IMR-90 (cell line): ENCODE measurements around the gene ANKRD11. TPM values are rescaled to one million over a fixed set of nuclear protein-coding genes. Genes with fewer than 3 reads are reported as not detected.
A peak's percentile ranks its signal among the peaks of the same experiment; 100 is the strongest.

Source experiments
- ATAC-seq: fragments of 200-7000 bp; cut with Tn5 transposase; 2 replicates; pipeline ENCODE4 v1.9.1; 2020; ENCODE audit warnings: low read depth, mild to moderate bottlenecking, moderate library complexity
- BruUV-seq: library from RNA; stranded (reverse); fragments of 400-500 nt; replicated peaks from 2 replicates; lab custom pipeline; 2021; lab: Mats Ljungman, UMichigan
- CTCF ChIA-PET: fragments of 300-600 bp; formaldehyde crosslinking; extraction: SDS; loops from one replicate; lab custom pipeline; 2021; ENCODE audit warnings: antibody characterized with exemption; lab: Yijun Ruan, JAX
- POLR2A ChIA-PET: fragments of 300-600 bp; sonication (Branson Sonifier 250); formaldehyde crosslinking; loops from one replicate; lab custom pipeline; 2022; ENCODE audit warnings: antibody characterized with exemption; ENCODE audit not compliant: unreplicated experiment; lab: Charles Lee
- DNase-seq: peaks from one replicate; pipeline ENCODE4 v3.0.0; 2013
- H2AFZ ChIP-seq: replicated peaks from 2 replicates; pipeline ENCODE3; 2013; ENCODE audit warnings: low read length, mild to moderate bottlenecking; ENCODE audit not compliant: poor library complexity
- H2AK5ac ChIP-seq: 2 replicates; pipeline ENCODE4 v1.6.1; 2013; ENCODE audit warnings: low read depth, low read length, inconsistent platforms
- H2AK9ac ChIP-seq: replicated peaks from 2 replicates; pipeline ENCODE3; 2013; ENCODE audit warnings: mild to moderate bottlenecking, low read depth, low read length, moderate library complexity; ENCODE audit not compliant: poor library complexity
- H2BK120ac ChIP-seq: 2 replicates; pipeline ENCODE4 v1.6.1; 2013; ENCODE audit warnings: low read depth, low read length, inconsistent platforms
- H2BK15ac ChIP-seq: 3 replicates; pipeline ENCODE4 v1.6.1; 2013; ENCODE audit warnings: low read depth, low read length, inconsistent platforms
- H2BK20ac ChIP-seq: 2 replicates; pipeline ENCODE4 v1.6.1; 2013; ENCODE audit warnings: low read depth, mild to moderate bottlenecking, inconsistent platforms, low read length, moderate library complexity
- H2BK5ac ChIP-seq: 2 replicates; pipeline ENCODE4 v1.6.1; 2013; ENCODE audit warnings: mild to moderate bottlenecking, low read depth, low read length, inconsistent platforms; ENCODE audit not compliant: poor library complexity, severe bottlenecking
- H3K14ac ChIP-seq: replicated peaks from 2 replicates; pipeline ENCODE4 v1.6.1; 2013; ENCODE audit warnings: low read depth, low read length, inconsistent platforms
- H3K18ac ChIP-seq: 2 replicates; pipeline ENCODE4 v1.6.1; 2013; ENCODE audit warnings: low read depth, low read length, control low read depth
- H3K23ac ChIP-seq: 2 replicates; pipeline ENCODE4 v1.6.1; 2013; ENCODE audit warnings: low read depth, low read length, inconsistent platforms
- H3K27ac ChIP-seq: 2 replicates; pipeline ENCODE4 v1.5.1; 2013; ENCODE audit warnings: mild to moderate bottlenecking, control low read depth, low read length; ENCODE audit not compliant: insufficient read depth
- H3K27me3 ChIP-seq: 2 replicates; pipeline ENCODE4 v1.6.1; 2013; ENCODE audit warnings: low read length; ENCODE audit not compliant: control insufficient read depth, insufficient read depth
- H3K36me3 ChIP-seq: 2 replicates; pipeline ENCODE4 v1.6.1; 2013; ENCODE audit warnings: low read length, mixed read lengths; ENCODE audit not compliant: control insufficient read depth, insufficient read depth
- H3K4ac ChIP-seq: 2 replicates; pipeline ENCODE4 v1.6.1; 2013; ENCODE audit warnings: low read depth, low read length, inconsistent platforms
- H3K4me1 ChIP-seq: 2 replicates; pipeline ENCODE4 v1.6.1; 2013; ENCODE audit warnings: low read length, mixed read lengths; ENCODE audit not compliant: control insufficient read depth, insufficient read depth
- H3K4me2 ChIP-seq: 2 replicates; pipeline ENCODE4 v1.6.1; 2013; ENCODE audit warnings: low read depth, mild to moderate bottlenecking, control low read depth, low read length, moderate library complexity
- H3K4me3 ChIP-seq: 2 replicates; pipeline ENCODE4 v1.5.1; 2013; ENCODE audit warnings: low read depth, mild to moderate bottlenecking, control low read depth, low read length, moderate library complexity; ENCODE audit not compliant: insufficient read depth
- H3K56ac ChIP-seq: 2 replicates; pipeline ENCODE4 v1.6.1; 2013; ENCODE audit warnings: low read length, inconsistent platforms; ENCODE audit not compliant: insufficient read depth; ENCODE audit errors: extremely low read depth
- H3K79me1 ChIP-seq, 2 experiments: 2 replicates each; pipeline ENCODE4 v1.6.1; 2013; ENCODE audit warnings: low read length in 2 of 2, inconsistent platforms in 1 of 2, low read depth in 1 of 2
- H3K9ac ChIP-seq: 2 replicates; pipeline ENCODE4 v1.6.1; 2013; ENCODE audit warnings: low read depth, low read length, control low read depth
- H3K9me1 ChIP-seq: 2 replicates; pipeline ENCODE4 v1.6.1; 2013; ENCODE audit warnings: low read length, inconsistent platforms; ENCODE audit not compliant: insufficient read depth
- H3K9me3 ChIP-seq: 2 replicates; pipeline ENCODE4 v1.6.1; 2013; ENCODE audit warnings: low read length; ENCODE audit not compliant: control insufficient read depth, insufficient read depth
- H4K20me1 ChIP-seq: 2 replicates; pipeline ENCODE4 v1.6.1; 2013; ENCODE audit warnings: low read length, inconsistent platforms; ENCODE audit not compliant: insufficient read depth
- H4K5ac ChIP-seq: 2 replicates; pipeline ENCODE4 v1.6.1; 2013; ENCODE audit warnings: mild to moderate bottlenecking, low read depth, low read length, control low read depth
- H4K8ac ChIP-seq, 2 experiments: 2 replicates each; pipeline ENCODE4 v1.6.1; 2013; ENCODE audit warnings: low read depth in 2 of 2, low read length in 2 of 2, control low read depth in 1 of 2, inconsistent platforms in 1 of 2
- H4K91ac ChIP-seq: 2 replicates; pipeline ENCODE4 v1.6.1; 2013; ENCODE audit warnings: low read depth, low read length, inconsistent platforms; ENCODE audit not compliant: insufficient read depth
- CEBPB ChIP-seq: IDR thresholded peaks from 2 replicates; pipeline ENCODE4 v1.6.1; 2012; ENCODE audit warnings: low read depth, low read length, improper control_type of control experiment
- CHD1 ChIP-seq: IDR thresholded peaks from 2 replicates; pipeline ENCODE4 v1.6.1; 2012; ENCODE audit warnings: low read depth, low read length, improper control_type of control experiment
- MAFK ChIP-seq: IDR thresholded peaks from 2 replicates; pipeline ENCODE4 v1.6.1; 2012; ENCODE audit warnings: low read depth, low read length, improper control_type of control experiment
- MAZ ChIP-seq: IDR thresholded peaks from 2 replicates; pipeline ENCODE4 v1.6.1; 2012; ENCODE audit warnings: low read depth, mild to moderate bottlenecking, low read length, improper control_type of control experiment, moderate library complexity, borderline replicate concordance
- NFE2L2 ChIP-seq: fragments of 150-350 bp; IDR thresholded peaks from 2 replicates; pipeline ENCODE4 v1.6.1; 2016; ENCODE audit warnings: low read depth, mild to moderate bottlenecking, low read length
- SMC3 ChIP-seq: fragments of 150-350 bp; IDR thresholded peaks from 2 replicates; pipeline ENCODE4 v1.6.1; 2016; ENCODE audit warnings: low read depth, mild to moderate bottlenecking, antibody characterized with exemption, low read length, moderate library complexity
- WGBS, 2 experiments: methylation state at CpG; one replicate each; pipeline versions ENCODE4 v1.1.5 to v1.1.7; 2013; ENCODE audit warnings: missing lambda C conversion rate in 2 of 2; ENCODE audit not compliant: insufficient read length in 1 of 2; ENCODE audit errors: extremely low coverage in 2 of 2; 5-methylcytosine and 5-hydroxymethylcytosine counted together
- dilution Hi-C: fragments of 300-500 bp; cut with HindIII; formaldehyde crosslinking; loops from one replicate; pipeline ENCODE4 v1.14.3; 2018; ENCODE audit warnings: low sequenced_read_pairs; ENCODE audit not compliant: unreplicated experiment
- in situ Hi-C: fragments of 300-500 bp; cut with MboI; formaldehyde crosslinking; loops from 3 replicates; pipeline ENCODE4 v1.14.3; 2019; ENCODE audit warnings: low sequenced_read_pairs, inconsistent platforms, mixed read lengths
- intact Hi-C: fragments of 100-400 bp; cut with micrococcal nuclease; formaldehyde crosslinking; loops from 2 replicates; pipeline ENCODE4 v1.10.0; 2022
- polyA plus RNA-seq, 3 experiments: library from polyadenylated mRNA; depleted of rRNA; stranded (reverse); fragments of >200 nt; gene quantifications; 2 replicates each; pipeline ENCODE4 v1.2.3, GENCODE V29; 2012; ENCODE audit warnings: low replicate concordance in 1 of 3
- total RNA-seq: library from RNA; depleted of rRNA; stranded (reverse); fragments of >200 nt; gene quantifications from 2 replicates; pipeline ENCODE4 v1.2.3, GENCODE V29; 2012
- TF ChIP-seq, protein P1 (sequence below): fragments of 150-350 bp; IDR thresholded peaks from 2 replicates; pipeline ENCODE4 v1.6.1; 2017; ENCODE audit warnings: mild to moderate bottlenecking, antibody characterized with exemption, low read length, low read depth

The ANKRD11 gene
- total and polyA plus RNA-seq, 2 of the 4 experiments (the other 2 are of a cell fraction) = 46.8 to 71.9 TPM

- Histone ChIP-seq H3K4me3 (no peak overlapping the region), H3K9me1 (peaks cover 21% of the 10 kb centered on the region), H3K14ac (no peak overlapping the region), H3K4me1 (peaks cover 27% of the 10 kb centered on the region), H4K91ac (no peak overlapping the region), H2AK9ac (peak overlapping the region; percentile 68), H4K8ac (no peak overlapping the region), H3K27me3 (no peaks in the 10 kb centered on the region), H2BK15ac (no peak overlapping the region), H3K9ac (no peak overlapping the region), H2AK5ac (no peak overlapping the region), H3K9me3 (0 out of 2 replicates have a peak, but pooled peaks cover 2% of the 10 kb centered on the region), H2BK120ac (no peak overlapping the region), H3K79me1 (peaks cover 47 to 85% of the 10 kb centered on the region in 2 experiments), H4K5ac (no peak overlapping the region), H2BK20ac (no peak overlapping the region), H3K56ac (no peak overlapping the region), H3K27ac (no peak overlapping the region), H3K23ac (no peak overlapping the region), H3K36me3 (peaks cover 19% of the 10 kb centered on the region; the same call in 1 of the 2 replicates), H3K4ac (no peak overlapping the region), H4K20me1 (peaks cover 88% of the 10 kb centered on the region), H2AFZ (no peak overlapping the region), H3K18ac (no peak overlapping the region), H2BK5ac (no peak overlapping the region), H3K4me2 (no peak overlapping the region)
- intact Hi-C loops = no loop called here
- ChIA-PET POLR2A (no interaction called here), CTCF (interaction anchor here (0.6 kb wide), 1 partner anchor 9 kb away, joined by 3 read pairs; no protein-coding TSS in a partner anchor)
- 78% methylated on average over 3 of the region's 17 CpGs; no CpG with 5 or more reads in 1 of the 2 experiments for WGBS, 2 experiments
- BruUV-seq = no TSS peak
- in situ Hi-C loops = no loop called here
- dilution Hi-C loops = no loop called here
- DNase-seq = no peak
- ATAC-seq = no peak
- TF ChIP-seq CHD1 = no peak
- no peak for TF ChIP-seq MAFK
- TF ChIP-seq CEBPB = no peak
- TF ChIP-seq NFE2L2 = no peak
- TF ChIP-seq SMC3 = no peak
- no peak for TF ChIP-seq MAZ
- TF ChIP-seq, protein P1, sequence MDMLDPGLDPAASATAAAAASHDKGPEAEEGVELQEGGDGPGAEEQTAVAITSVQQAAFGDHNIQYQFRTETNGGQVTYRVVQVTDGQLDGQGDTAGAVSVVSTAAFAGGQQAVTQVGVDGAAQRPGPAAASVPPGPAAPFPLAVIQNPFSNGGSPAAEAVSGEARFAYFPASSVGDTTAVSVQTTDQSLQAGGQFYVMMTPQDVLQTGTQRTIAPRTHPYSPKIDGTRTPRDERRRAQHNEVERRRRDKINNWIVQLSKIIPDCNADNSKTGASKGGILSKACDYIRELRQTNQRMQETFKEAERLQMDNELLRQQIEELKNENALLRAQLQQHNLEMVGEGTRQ = no peak
Observed at GRCh38 chr16:89297910-89298545, 192.3 kb downstream of the ANKRD11 start.
